ENCODE data around the gene MFSD6. TPM values are rescaled to one million over a fixed set of nuclear protein-coding genes. Genes with fewer than 3 reads are reported as not detected.

Gene MFSD6
- total RNA-seq, 5 donors from 2014 or later (not counting 1 experiment from before 2014, with no cell fraction given) = 42.3 to 47.4 (median 44.4) TPM

GRCh38 chr2:190435031-190435670 lies 27.0 kb downstream of the MFSD6 start:
- H3K4me1 ChIP-seq (ENCODE audit: control insufficient read depth in 1 of 2, extremely low read depth in 1 of 2, insufficient read depth in 2 of 2, low read length in 2 of 2) = peaks cover 2 to 23% of the 10 kb centered on the region in 2 experiments
- no peaks in the 10 kb centered on the region for H3K27me3 ChIP-seq (replicated peaks in 1 of 2; ENCODE audit: control insufficient read depth in 2 of 2, extremely low read depth in 1 of 2, insufficient read depth in 2 of 2, low read length in 1 of 2)
- peak overlapping the region in 1 of 2 donors; percentile 25 for H3K27ac Mint-ChIP-seq
- peak overlapping the region in 1 of 3 donors; percentile 31 for H3K4me3 Mint-ChIP-seq
- no peaks in the 10 kb centered on the region for H3K9me3 ChIP-seq
- H3K4me1 Mint-ChIP-seq = peaks cover 80 to 83% (median 80%) of the 10 kb centered on the region in 3 donors
- WGBS (ENCODE audit: insufficient coverage) = 100% methylated on average over 1 of the region's 2 CpGs
- CTCF ChIA-PET = interaction anchor here in 1 of 2 donors (0.6 kb wide), 1 partner anchor 51 kb away, joined by 3 read pairs; no protein-coding TSS in a partner anchor
- H3K36me3 Mint-ChIP-seq = peaks cover 66% of the 10 kb centered on the region
- peaks cover 0 to 30% of the 10 kb centered on the region in 2 donors for H3K36me3 ChIP-seq (ENCODE audit: control insufficient read depth in 2 of 2, extremely low read depth in 1 of 2, insufficient read depth in 1 of 2, low read length in 1 of 2)
- POLR2A ChIA-PET = no interaction called here
- ATAC-seq (replicated peaks in 1 of 4) = no peak
- no peak overlapping the region for H3K4me3 ChIP-seq (ENCODE audit: control insufficient read depth in 1 of 2, extremely low read depth in 1 of 2, low read length in 1 of 2)
- no peaks in the 10 kb centered on the region for H3K9me3 Mint-ChIP-seq
- H3K27me3 Mint-ChIP-seq = no peaks in the 10 kb centered on the region
- no peak overlapping the region for H3K27ac ChIP-seq (ENCODE audit: low read length)
- DNase-seq = no peak

DNA sequence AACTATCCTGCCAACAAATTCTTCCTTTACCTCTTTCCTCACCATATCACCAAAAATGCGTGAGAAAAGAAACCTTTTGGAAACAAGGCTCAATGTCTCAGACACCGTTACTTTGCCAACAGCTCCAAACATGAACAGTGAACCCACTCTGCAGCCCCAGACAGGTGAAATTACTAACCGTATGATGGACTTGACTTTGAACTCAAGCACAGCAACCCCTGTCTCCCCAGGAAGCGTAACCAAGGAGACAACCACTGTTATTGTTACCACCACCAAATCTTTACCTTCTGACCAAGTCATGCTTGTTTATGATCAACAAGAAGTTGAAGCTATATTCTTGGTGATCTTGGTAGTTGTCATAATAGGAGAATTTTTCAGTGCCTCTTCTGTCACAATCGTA lies 28.4 kb downstream of the MFSD6 start:
- no peak for ATAC-seq (replicated peaks in 1 of 4)
- peak overlapping the region in 1 of 2 donors; percentile 18 for H3K27ac Mint-ChIP-seq
- POLR2A ChIA-PET = no interaction called here

GRCh38 chr2:190440113-190440512 lies 32.0 kb downstream of the MFSD6 start:
- ATAC-seq (replicated peaks in 1 of 4) (no peak), DNase-seq (no peak)
- H3K9me3 Mint-ChIP-seq = no peaks in the 10 kb centered on the region
- H3K36me3 Mint-ChIP-seq = peaks cover 60% of the 10 kb centered on the region
- POLR2A ChIA-PET = interaction anchor here in 1 of 2 donors (0.5 kb wide), 1 partner anchor 69 kb away, joined by 3 read pairs; no protein-coding TSS in a partner anchor
- peaks cover 90 to 97% (median 94%) of the 10 kb centered on the region in 3 donors for H3K4me1 Mint-ChIP-seq
- H3K4me3 ChIP-seq (ENCODE audit: control insufficient read depth in 1 of 2, extremely low read depth in 1 of 2, low read length in 1 of 2) = no peak overlapping the region
- peaks cover 5 to 22% of the 10 kb centered on the region in 2 experiments for H3K4me1 ChIP-seq (ENCODE audit: control insufficient read depth in 1 of 2, extremely low read depth in 1 of 2, insufficient read depth in 2 of 2, low read length in 2 of 2)
- no peak overlapping the region for H3K27ac ChIP-seq (ENCODE audit: low read length)
- CTCF ChIA-PET = no interaction called here
- H3K4me3 Mint-ChIP-seq = peak overlapping the region in 1 of 3 donors; percentile 50
- H3K36me3 ChIP-seq (ENCODE audit: control insufficient read depth in 2 of 2, extremely low read depth in 1 of 2, insufficient read depth in 1 of 2, low read length in 1 of 2) = peaks cover 0 to 34% of the 10 kb centered on the region in 2 donors
- no peak overlapping the region for H3K27ac Mint-ChIP-seq
- no peaks in the 10 kb centered on the region for H3K27me3 ChIP-seq (replicated peaks in 1 of 2; ENCODE audit: control insufficient read depth in 2 of 2, extremely low read depth in 1 of 2, insufficient read depth in 2 of 2, low read length in 1 of 2)
- no peaks in the 10 kb centered on the region for H3K9me3 ChIP-seq
- no peaks in the 10 kb centered on the region for H3K27me3 Mint-ChIP-seq

More for the DNA sequence above, 28.4 kb downstream of the MFSD6 start:
- DNase-seq = no peak
- H3K27me3 ChIP-seq (replicated peaks in 1 of 2; ENCODE audit: control insufficient read depth in 2 of 2, extremely low read depth in 1 of 2, insufficient read depth in 2 of 2, low read length in 1 of 2) = no peaks in the 10 kb centered on the region
- Mint-ChIP-seq H3K36me3 (peaks cover 65% of the 10 kb centered on the region), H3K27me3 (no peaks in the 10 kb centered on the region), H3K9me3 (no peaks in the 10 kb centered on the region), H3K4me1 (peaks cover 90 to 93% (median 91%) of the 10 kb centered on the region in 3 donors), H3K4me3 (peak overlapping the region in 1 of 3 donors; percentile 12)
- no peak overlapping the region for H3K4me3 ChIP-seq (ENCODE audit: control insufficient read depth in 1 of 2, extremely low read depth in 1 of 2, low read length in 1 of 2)
- peaks cover 0 to 37% of the 10 kb centered on the region in 2 donors for H3K36me3 ChIP-seq (ENCODE audit: control insufficient read depth in 2 of 2, extremely low read depth in 1 of 2, insufficient read depth in 1 of 2, low read length in 1 of 2)
- H3K27ac ChIP-seq (ENCODE audit: low read length) = no peak overlapping the region
- peaks cover 4 to 31% of the 10 kb centered on the region in 2 experiments for H3K4me1 ChIP-seq (ENCODE audit: control insufficient read depth in 1 of 2, extremely low read depth in 1 of 2, insufficient read depth in 2 of 2, low read length in 2 of 2)
- 95% methylated on average over 4 of the region's 5 CpGs for WGBS (ENCODE audit: insufficient coverage)
- CTCF ChIA-PET = no interaction called here
- no peaks in the 10 kb centered on the region for H3K9me3 ChIP-seq

- H3K4me3 Mint-ChIP-seq = peak overlapping the region in 1 of 3 donors; percentile 50
- Histone ChIP-seq H3K4me3 (ENCODE audit: control insufficient read depth in 1 of 2, extremely low read depth in 1 of 2, low read length in 1 of 2) (no peak overlapping the region), H3K27ac (ENCODE audit: low read length) (no peak overlapping the region), H3K36me3 (ENCODE audit: control insufficient read depth in 2 of 2, extremely low read depth in 1 of 2, insufficient read depth in 1 of 2, low read length in 1 of 2) (peaks cover 0 to 26% of the 10 kb centered on the region in 2 donors), H3K9me3 (no peaks in the 10 kb centered on the region), H3K4me1 (ENCODE audit: control insufficient read depth in 1 of 2, extremely low read depth in 1 of 2, insufficient read depth in 2 of 2, low read length in 2 of 2) (peaks cover 5 to 22% of the 10 kb centered on the region in 2 experiments), H3K27me3 (replicated peaks in 1 of 2; ENCODE audit: control insufficient read depth in 2 of 2, extremely low read depth in 1 of 2, insufficient read depth in 2 of 2, low read length in 1 of 2) (no peaks in the 10 kb centered on the region)
- H3K27me3 Mint-ChIP-seq = no peaks in the 10 kb centered on the region
- H3K36me3 Mint-ChIP-seq = peaks cover 46% of the 10 kb centered on the region
- no peak for ATAC-seq (replicated peaks in 1 of 4)
- DNase-seq = no peak
- CTCF ChIA-PET = no interaction called here
- POLR2A ChIA-PET = interaction anchor here in 1 of 2 donors (0.6 kb wide), 1 partner anchor 12 kb away, joined by 4 read pairs; no protein-coding TSS in a partner anchor
- peaks cover 91 to 96% (median 93%) of the 10 kb centered on the region in 3 donors for H3K4me1 Mint-ChIP-seq
- H3K27ac Mint-ChIP-seq = peak overlapping the region in 1 of 2 donors; percentile 37
- 86% methylated on average over 3 of the region's 4 CpGs for WGBS (ENCODE audit: insufficient coverage)
- no peaks in the 10 kb centered on the region for H3K9me3 Mint-ChIP-seq
Measured at GRCh38 chr2:190441564-190441963, 33.4 kb downstream of the MFSD6 start.

GRCh38 chr2:190443055-190443454 lies 34.9 kb downstream of the MFSD6 start:
- no peak overlapping the region for H3K4me3 ChIP-seq (ENCODE audit: control insufficient read depth in 1 of 2, extremely low read depth in 1 of 2, low read length in 1 of 2)
- Mint-ChIP-seq H3K4me1 (peaks cover 88 to 96% (median 94%) of the 10 kb centered on the region in 3 donors), H3K36me3 (peaks cover 34% of the 10 kb centered on the region), H3K4me3 (no peak overlapping the region), H3K27ac (peak overlapping the region in 1 of 2 donors; percentile 10), H3K27me3 (no peaks in the 10 kb centered on the region), H3K9me3 (no peaks in the 10 kb centered on the region)
- no CpG with 5 or more reads among the region's 2 CpGs for WGBS (ENCODE audit: insufficient coverage)
- ChIA-PET CTCF (no interaction called here), POLR2A (no interaction called here)
- H3K4me1 ChIP-seq (ENCODE audit: control insufficient read depth in 1 of 2, extremely low read depth in 1 of 2, insufficient read depth in 2 of 2, low read length in 2 of 2) = peaks cover 5 to 16% of the 10 kb centered on the region in 2 experiments
- H3K36me3 ChIP-seq (ENCODE audit: control insufficient read depth in 2 of 2, extremely low read depth in 1 of 2, insufficient read depth in 1 of 2, low read length in 1 of 2) = peaks cover 0 to 11% of the 10 kb centered on the region in 2 donors
- ATAC-seq (replicated peaks in 1 of 4) (no peak), DNase-seq (no peak)
- H3K9me3 ChIP-seq = no peaks in the 10 kb centered on the region
- H3K27ac ChIP-seq (ENCODE audit: low read length) = no peak overlapping the region
- H3K27me3 ChIP-seq (replicated peaks in 1 of 2; ENCODE audit: control insufficient read depth in 2 of 2, extremely low read depth in 1 of 2, insufficient read depth in 2 of 2, low read length in 1 of 2) = no peaks in the 10 kb centered on the region

DNA sequence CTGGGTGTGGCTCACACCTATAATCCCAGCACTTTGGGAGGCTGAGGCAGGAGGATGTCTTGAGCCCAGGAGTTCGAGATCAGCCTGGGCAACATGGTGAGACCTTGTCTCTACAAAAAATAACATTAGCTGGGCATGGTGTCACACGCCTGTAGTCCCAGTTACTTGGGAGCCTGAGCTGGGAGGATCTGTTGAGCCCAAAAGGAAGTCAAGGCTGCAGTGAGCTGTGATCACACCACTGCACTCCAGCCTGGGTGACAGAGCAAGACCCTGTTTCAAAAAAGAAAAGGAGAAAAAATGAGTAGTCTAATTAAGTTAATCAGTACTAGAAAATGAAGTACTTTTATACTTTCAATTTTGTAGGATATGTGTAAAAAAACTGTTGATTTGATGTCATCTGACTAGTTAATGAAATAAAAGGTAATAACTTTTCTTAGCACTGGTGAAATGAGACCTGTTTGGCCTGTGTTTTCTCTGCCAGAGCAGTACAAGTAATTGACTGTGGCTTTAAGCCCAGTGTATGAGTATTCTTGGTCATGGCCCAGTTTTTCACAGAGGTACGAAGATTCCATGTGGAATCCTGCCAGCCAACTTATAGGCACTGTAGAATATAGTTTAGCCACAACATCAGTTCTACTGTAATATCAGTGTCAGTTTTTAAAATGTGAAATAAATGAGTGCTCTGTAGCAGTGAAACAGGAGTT lies 35.8 kb downstream of the MFSD6 start:
- no peak overlapping the region for H3K4me3 ChIP-seq (ENCODE audit: control insufficient read depth in 1 of 2, extremely low read depth in 1 of 2, low read length in 1 of 2)
- Mint-ChIP-seq H3K4me3 (no peak overlapping the region), H3K36me3 (peaks cover 31% of the 10 kb centered on the region), H3K27ac (peak overlapping the region in 1 of 2 donors; percentile 15), H3K27me3 (no peaks in the 10 kb centered on the region), H3K4me1 (peaks cover 84 to 92% (median 89%) of the 10 kb centered on the region in 3 donors), H3K9me3 (no peaks in the 10 kb centered on the region)
- WGBS (ENCODE audit: insufficient coverage) = 100% methylated on average over 1 of the region's 3 CpGs
- ChIA-PET POLR2A (no interaction called here), CTCF (no interaction called here)
- H3K36me3 ChIP-seq (ENCODE audit: control insufficient read depth in 2 of 2, extremely low read depth in 1 of 2, insufficient read depth in 1 of 2, low read length in 1 of 2) = peaks cover 0 to 9% of the 10 kb centered on the region in 2 donors
- DNase-seq (no peak), ATAC-seq (replicated peaks in 1 of 4) (no peak)
- H3K27ac ChIP-seq (ENCODE audit: low read length) = no peak overlapping the region
- H3K9me3 ChIP-seq = no peaks in the 10 kb centered on the region
- no peaks in the 10 kb centered on the region for H3K27me3 ChIP-seq (replicated peaks in 1 of 2; ENCODE audit: control insufficient read depth in 2 of 2, extremely low read depth in 1 of 2, insufficient read depth in 2 of 2, low read length in 1 of 2)
- H3K4me1 ChIP-seq (ENCODE audit: control insufficient read depth in 1 of 2, extremely low read depth in 1 of 2, insufficient read depth in 2 of 2, low read length in 2 of 2) = peaks cover 5 to 16% of the 10 kb centered on the region in 2 experiments
